HT1080 (cell line): ENCODE results near the gene LRPAP1. TPM values are rescaled to one million over a fixed set of nuclear protein-coding genes. Genes with fewer than 3 reads are reported as not detected.
"Not testable (repeated sequence)": the region's sequence is repeated elsewhere in the genome, so short reads cannot be mapped to it uniquely, and the experiment has no call there.

ENCODE experiments used
- DNase-seq: peaks from one replicate; pipeline ENCODE4 v3.0.0-alpha.2; 2015; ENCODE audit warnings: low read depth
- total RNA-seq: library from RNA; depleted of rRNA; stranded (reverse); fragments of >200 nt; shearing (Covaris generic); gene quantifications from 2 replicates; pipeline ENCODE4 v1.2.3, GENCODE V29; 2014; rRNA removed

LRPAP1 gene
- total RNA-seq, 1 experiment from 2014 or later, result 256 TPM

- no peak for DNase-seq
Measured at GRCh38 chr4:3462790-3463415, 69.3 kb downstream of the LRPAP1 start, which contains the start of gene DOK7. DOK7 (plus strand) TSS chr4:3463306; CDS start chr4:3463376, 70 bp downstream.

DNA sequence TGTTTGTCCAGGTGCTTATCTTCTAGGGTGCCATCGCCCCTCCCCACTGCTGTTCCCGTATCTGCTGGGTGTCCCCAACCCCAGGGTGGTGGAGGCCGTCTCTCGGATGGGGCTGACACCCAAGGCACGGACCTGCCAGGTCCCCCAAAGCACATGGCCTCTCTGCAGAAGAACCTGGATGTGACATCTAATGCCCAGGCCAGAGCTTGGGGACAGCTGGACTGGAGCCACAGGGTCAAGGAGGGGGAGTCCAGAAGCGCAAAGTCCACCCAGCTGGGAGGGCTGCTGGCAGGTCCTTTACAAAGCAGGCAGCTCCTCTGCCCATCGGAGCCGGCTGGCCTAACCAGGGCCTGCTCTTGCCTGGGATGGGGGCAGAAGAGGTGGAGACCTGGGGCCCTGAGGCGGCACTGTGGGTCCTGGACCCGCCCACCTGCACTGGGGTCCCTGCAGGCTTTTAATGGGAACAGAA, 69.9 kb downstream of the LRPAP1 start:
- no peak for DNase-seq

DNA sequence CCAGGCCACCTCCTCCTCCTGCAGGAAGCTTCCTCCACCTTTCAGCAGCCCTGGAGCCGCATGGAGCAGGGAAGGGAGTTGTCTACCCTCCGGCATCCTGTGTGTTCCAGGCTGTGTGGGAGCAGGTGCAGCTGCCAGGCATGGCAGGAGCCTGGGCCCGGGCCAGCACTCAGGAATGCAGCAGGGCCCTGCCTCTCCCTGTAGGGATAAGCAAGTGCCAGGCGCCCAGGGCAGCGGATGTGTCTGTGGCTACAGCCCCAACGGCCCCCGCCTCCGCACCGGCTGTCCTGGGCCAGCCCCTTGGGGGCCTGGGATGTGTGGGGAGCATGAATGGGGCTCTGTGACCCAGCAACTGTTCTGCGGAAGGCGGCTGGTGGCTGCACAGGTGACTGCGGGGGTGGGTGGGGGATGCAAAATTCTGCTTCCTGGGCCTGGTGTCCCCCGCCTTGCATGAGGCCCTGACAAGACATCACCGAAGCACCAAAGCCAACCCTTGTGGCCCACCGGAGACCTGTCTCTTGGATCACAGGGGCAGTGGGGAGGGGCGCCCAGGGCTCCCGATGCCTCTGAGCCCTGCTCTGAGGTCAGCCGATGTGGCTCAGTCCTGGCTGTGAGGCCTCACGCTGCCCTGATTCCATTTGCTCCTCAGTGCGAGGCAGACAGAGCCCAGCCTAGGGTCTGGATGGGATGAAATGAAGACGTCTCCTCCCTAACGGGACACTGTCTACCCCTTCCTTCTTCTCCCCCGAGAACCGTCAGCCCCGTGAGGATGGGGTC, 70.5 kb downstream of the LRPAP1 start:
- DNase-seq, result peak; percentile 41

- no peak for DNase-seq
Measured at GRCh38 chr4:3460926-3461325, 71.3 kb downstream of the LRPAP1 start.

DNA sequence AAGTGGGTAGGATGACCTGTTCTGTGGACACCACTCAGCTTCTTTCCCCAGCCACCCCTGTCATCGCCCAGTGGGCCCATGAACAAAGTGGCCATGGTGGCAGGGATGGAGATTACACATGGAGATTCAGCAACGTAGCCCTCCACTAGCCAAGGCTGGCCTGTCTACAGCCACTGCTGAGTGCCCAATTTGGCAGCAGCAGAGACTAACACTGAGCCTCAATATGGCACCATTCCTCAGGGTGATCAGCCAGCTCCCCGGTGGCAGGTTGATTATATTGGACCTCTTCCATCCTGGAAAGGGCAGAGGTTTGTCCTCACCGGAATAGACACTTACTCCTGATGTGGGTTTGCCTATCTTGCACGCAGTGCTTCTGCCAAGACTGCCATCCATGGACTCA, 73.1 kb downstream of the LRPAP1 start:
- DNase-seq, result not testable (repeated sequence)

DNA sequence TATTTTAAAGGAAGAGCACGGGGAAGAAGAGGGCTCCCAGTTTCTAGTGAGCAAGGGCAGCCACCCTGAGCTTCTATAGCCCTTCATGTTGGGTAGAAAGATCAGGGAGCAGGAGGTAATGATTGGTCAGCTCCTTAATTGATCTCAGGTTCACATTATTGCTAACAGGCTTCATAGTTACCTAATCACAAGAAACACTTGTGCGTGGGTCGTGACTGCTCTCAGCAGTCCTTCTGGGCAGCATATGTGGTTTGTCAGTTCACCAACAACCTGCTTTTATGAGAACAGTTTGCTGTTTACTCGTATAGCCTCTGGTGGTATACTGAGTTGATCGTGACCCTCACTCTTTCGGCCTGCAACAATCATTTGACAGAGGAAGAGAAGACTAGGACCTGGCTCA, 73.9 kb downstream of the LRPAP1 start:
- DNase-seq, result no peak

GRCh38 chr4:3455596-3455995, 76.6 kb downstream of the LRPAP1 start:
- DNase-seq, result not testable (repeated sequence)

Other genes starting within 250 kb of the LRPAP1 start
- 10.3 and 21.3 TPM in 2 replicates for gene RGS12, start 239.4 kb downstream of the LRPAP1 start, total RNA-seq
- gene HGFAC, start 90.5 kb downstream of the LRPAP1 start, total RNA-seq, result not detected in 2 replicates
- gene DOK7, start 69.1 kb downstream of the LRPAP1 start, total RNA-seq, result not detected in 2 replicates
- 0.10 and 0.58 TPM in 2 replicates for gene ADRA2C, start 234.0 kb upstream of the LRPAP1 start, total RNA-seq